Glutamatergic neuron (in vitro differentiated cells): ENCODE results near the gene TAGAP. TPM values are rescaled to one million over a fixed set of nuclear protein-coding genes. Genes with fewer than 3 reads are reported as not detected.
A peak's percentile ranks its signal among the peaks of the same experiment; 100 is the strongest.

ENCODE experiments used
- DNase-seq: peaks from one replicate; pipeline ENCODE4 v3.0.0; 2022
- H3K27ac Mint-ChIP-seq: one replicate; pipeline ENCODE4 v1.8.0; 2020; ENCODE audit warnings: mild to moderate bottlenecking, mixed read lengths, inconsistent platforms; ENCODE audit not compliant: unreplicated experiment
- H3K27me3 Mint-ChIP-seq: one replicate; pipeline ENCODE4 v1.8.0; 2020; ENCODE audit warnings: mild to moderate bottlenecking, moderate library complexity, mixed read lengths, inconsistent platforms; ENCODE audit not compliant: unreplicated experiment
- H3K36me3 Mint-ChIP-seq: one replicate; pipeline ENCODE4 v1.8.0; 2020; ENCODE audit warnings: mild to moderate bottlenecking, mixed read lengths, inconsistent platforms; ENCODE audit not compliant: unreplicated experiment
- H3K4me1 Mint-ChIP-seq: one replicate; pipeline ENCODE4 v1.8.0; 2020; ENCODE audit warnings: mild to moderate bottlenecking, low read depth, mixed read lengths, inconsistent platforms; ENCODE audit not compliant: unreplicated experiment
- H3K4me3 Mint-ChIP-seq: one replicate; pipeline ENCODE4 v1.8.0; 2020; ENCODE audit warnings: mild to moderate bottlenecking, mixed read lengths, inconsistent platforms; ENCODE audit not compliant: unreplicated experiment
- H3K9me3 Mint-ChIP-seq: one replicate; pipeline ENCODE4 v1.8.0; 2020; ENCODE audit warnings: mild to moderate bottlenecking, moderate library complexity, mixed read lengths, inconsistent platforms; ENCODE audit not compliant: unreplicated experiment
- total RNA-seq: library from RNA; stranded (reverse); fragmentation: NEBNext Ultra II Directional; extraction: Animal tissue kit (Norgen Biotek cat#: 25700); gene quantifications from one replicate; pipeline ENCODE4 v1.2.1, GENCODE V29; 2021; ENCODE audit not compliant: unreplicated experiment
- TF ChIP-seq, protein P1 (sequence below): fragments of 200-600 bp; sonication (generic); IDR thresholded peaks from one replicate; pipeline ENCODE4 v1.5.0; 2021; ENCODE audit not compliant: partially characterized antibody, unreplicated experiment

Gene TAGAP
- total RNA-seq, 1 donor from 2014 or later, result not detected

DNA sequence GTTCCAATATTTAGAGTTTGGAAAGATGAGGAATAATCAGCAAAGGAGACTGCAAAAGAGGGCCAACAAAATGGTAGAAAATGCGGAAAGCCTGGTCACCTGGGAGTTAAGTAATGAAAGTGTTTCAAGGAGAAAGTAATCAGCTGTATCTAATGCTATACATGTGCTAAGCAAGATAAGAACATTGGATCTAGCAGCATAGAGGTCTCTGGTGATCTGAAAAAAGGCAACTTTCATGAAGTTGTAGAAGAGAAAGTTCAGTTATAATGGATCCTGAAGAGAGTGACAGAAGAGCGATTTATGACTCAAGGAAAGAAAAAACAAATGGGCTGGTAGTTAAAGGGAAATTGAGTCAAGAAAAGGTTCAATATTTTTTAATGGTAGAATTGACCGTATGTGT is 40.2 kb downstream of the TAGAP start:
- no peak for DNase-seq
- H3K4me1 Mint-ChIP-seq, result peaks cover 5% of the 10 kb centered on the region
- H3K36me3 Mint-ChIP-seq, result peaks cover 4% of the 10 kb centered on the region
- H3K9me3 Mint-ChIP-seq, result no peaks in the 10 kb centered on the region
- H3K27ac Mint-ChIP-seq, result no peak overlapping the region
- no peak overlapping the region for H3K4me3 Mint-ChIP-seq
- TF ChIP-seq, protein P1, sequence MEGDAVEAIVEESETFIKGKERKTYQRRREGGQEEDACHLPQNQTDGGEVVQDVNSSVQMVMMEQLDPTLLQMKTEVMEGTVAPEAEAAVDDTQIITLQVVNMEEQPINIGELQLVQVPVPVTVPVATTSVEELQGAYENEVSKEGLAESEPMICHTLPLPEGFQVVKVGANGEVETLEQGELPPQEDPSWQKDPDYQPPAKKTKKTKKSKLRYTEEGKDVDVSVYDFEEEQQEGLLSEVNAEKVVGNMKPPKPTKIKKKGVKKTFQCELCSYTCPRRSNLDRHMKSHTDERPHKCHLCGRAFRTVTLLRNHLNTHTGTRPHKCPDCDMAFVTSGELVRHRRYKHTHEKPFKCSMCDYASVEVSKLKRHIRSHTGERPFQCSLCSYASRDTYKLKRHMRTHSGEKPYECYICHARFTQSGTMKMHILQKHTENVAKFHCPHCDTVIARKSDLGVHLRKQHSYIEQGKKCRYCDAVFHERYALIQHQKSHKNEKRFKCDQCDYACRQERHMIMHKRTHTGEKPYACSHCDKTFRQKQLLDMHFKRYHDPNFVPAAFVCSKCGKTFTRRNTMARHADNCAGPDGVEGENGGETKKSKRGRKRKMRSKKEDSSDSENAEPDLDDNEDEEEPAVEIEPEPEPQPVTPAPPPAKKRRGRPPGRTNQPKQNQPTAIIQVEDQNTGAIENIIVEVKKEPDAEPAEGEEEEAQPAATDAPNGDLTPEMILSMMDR, result no peak
- H3K27me3 Mint-ChIP-seq, result peaks cover 1% of the 10 kb centered on the region

DNA sequence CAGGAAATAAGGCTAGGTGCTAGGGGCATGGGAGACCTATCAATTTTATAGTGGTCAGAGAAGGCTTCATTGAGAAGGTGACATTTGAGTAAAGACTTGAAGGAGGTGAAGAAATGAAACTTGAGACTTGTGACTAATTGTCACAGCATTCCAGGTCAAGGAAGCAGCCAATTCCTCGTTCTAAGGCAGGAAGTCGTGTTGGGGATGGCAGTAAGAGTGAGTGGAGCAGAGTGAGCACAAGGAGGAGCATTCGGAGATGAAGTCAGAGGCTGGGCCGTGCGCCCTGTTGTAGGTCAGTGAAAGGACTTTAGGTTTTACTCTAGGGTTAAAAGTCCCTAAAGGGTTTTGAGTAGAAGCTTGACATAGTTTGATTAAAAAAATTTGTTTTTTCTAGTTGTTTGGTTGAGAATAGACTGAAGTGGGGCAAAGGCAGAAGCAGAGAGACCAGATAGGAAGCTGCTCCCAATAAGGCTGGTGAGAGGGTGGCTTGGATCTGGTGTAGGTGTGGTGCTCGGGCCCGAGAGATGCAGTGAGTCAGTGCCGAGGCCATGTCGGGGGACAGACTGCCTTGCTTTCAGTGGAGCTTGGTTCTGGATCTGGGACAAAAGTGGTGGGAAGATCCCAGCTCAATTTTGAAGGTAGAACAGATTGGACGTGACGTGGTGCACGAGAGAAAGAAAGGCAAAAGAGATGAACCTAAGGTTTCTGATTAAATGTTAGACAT is 42.2 kb downstream of the TAGAP start:
- Mint-ChIP-seq H3K27me3 (peaks cover 3% of the 10 kb centered on the region), H3K4me3 (no peak overlapping the region), H3K27ac (peak overlapping the region; percentile 12), H3K9me3 (peaks cover 2% of the 10 kb centered on the region), H3K4me1 (peaks cover 7% of the 10 kb centered on the region), H3K36me3 (peaks cover 4% of the 10 kb centered on the region)
- DNase-seq, result no peak
- TF ChIP-seq, protein P1, result no peak

DNA sequence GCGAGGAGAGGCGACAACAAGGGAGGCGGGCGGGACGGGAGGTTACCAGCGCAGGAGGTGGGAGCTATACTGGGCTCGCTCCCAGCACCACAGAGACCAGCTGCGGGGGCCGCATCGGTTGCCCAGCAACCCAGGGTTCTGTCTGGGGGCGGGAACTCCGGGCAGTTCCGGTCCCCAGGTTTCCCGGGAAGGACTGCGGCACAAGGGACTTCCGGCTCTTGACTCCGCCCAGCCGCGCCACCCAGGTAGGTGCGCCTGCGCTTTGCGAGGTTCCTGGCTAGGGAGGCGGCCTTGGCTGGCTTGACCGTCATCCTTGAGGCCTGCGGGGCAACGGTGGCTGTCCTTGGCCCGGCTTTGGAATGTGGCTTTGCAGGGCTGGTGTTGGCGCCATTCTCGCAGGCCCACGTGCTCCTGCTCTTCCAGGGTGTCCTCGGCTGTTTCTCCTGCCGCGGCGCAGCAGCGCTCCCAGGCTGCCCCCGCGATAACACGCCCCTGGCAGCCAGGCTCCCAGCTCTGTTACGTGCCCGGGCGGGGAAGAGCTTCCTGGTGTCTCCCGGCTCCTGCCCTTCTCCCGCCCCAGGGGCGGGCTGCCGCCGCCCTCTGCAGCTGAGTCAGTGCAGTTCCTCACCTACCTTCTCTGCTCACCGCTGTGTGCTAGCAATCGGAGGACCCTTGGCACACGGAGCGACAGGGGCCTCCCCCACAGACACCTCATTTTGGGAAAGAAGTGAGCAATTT is 45.0 kb downstream of the TAGAP start, which contains the start of gene RSPH3:
Gene RSPH3 (minus strand): TSS at position 537 of the 738 bp plus-strand sequence. CDS start 652 bp downstream, outside the sequence.
- TF ChIP-seq, protein P1, result no peak
- Mint-ChIP-seq H3K27ac (peak within 1 kb of the TSS; percentile 85), H3K9me3 (peaks cover 2% of the 10 kb centered on the region), H3K27me3 (peaks cover 3% of the 10 kb centered on the region), H3K4me1 (peaks cover 7% of the 10 kb centered on the region), H3K4me3 (peak within 1 kb of the TSS; percentile 95), H3K36me3 (peaks cover 4% of the 10 kb centered on the region)
- peak; percentile 96 for DNase-seq

DNA sequence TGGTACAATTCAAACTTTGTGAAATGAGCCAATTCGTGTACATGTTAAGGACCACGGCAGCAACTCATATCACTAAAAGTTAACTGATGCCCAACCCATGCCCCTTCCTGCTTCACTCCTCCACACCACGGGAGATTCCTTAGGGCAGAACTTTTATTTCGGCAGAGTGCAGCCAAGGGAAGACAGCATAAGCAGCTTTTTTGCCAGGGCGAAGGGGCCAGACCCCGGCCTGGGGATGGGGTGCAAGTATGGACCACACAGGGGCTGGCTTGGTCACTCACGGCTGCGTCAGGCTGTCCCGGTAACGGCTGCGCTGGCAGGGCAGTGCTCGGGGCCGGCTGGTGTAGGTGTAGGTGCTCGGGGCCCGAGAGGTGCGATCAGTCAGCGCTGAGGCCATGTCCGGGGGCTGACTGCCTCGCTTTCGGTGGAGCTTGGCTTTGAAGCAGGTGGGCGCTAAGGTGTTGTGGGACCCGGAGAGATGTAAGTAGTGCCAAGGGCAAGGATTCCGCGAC is 45.6 kb downstream of the TAGAP start:
- peaks cover 4% of the 10 kb centered on the region for H3K36me3 Mint-ChIP-seq
- H3K27me3 Mint-ChIP-seq, result peaks cover 3% of the 10 kb centered on the region
- DNase-seq, result no peak
- peak overlapping the region; percentile 64 for H3K27ac Mint-ChIP-seq
- H3K4me3 Mint-ChIP-seq, result peak overlapping the region; percentile 95
- peaks cover 7% of the 10 kb centered on the region for H3K4me1 Mint-ChIP-seq
- TF ChIP-seq, protein P1, result no peak
- peaks cover 2% of the 10 kb centered on the region for H3K9me3 Mint-ChIP-seq
